AG04449 (cell line): ENCODE measurements around the gene CPEB4.

Experiments used
- CTCF ChIA-PET: fragments of 350-600 bp; formaldehyde crosslinking; extraction: SDS; loops from one replicate; lab custom pipeline; 2021; ENCODE audit warnings: antibody characterized with exemption; lab: Yijun Ruan, JAX
- POLR2A ChIA-PET: fragments of 400-600, 350-600 bp; formaldehyde crosslinking; extraction: SDS; loops from one replicate; lab custom pipeline; 2020; ENCODE audit warnings: antibody characterized with exemption, inconsistent platforms; lab: Yijun Ruan, JAX
- DNase-seq: peaks from one replicate; pipeline ENCODE4 v3.0.0-alpha.2; 2010; ENCODE audit warnings: low read depth, low spot score
- H3K4me3 ChIP-seq: 2 replicates; pipeline ENCODE4 v1.5.1; 2011; ENCODE audit warnings: low read depth, mild to moderate bottlenecking, control low read depth, low read length
- TF ChIP-seq, protein P1 (sequence below): IDR thresholded peaks from one replicate; pipeline ENCODE4 v1.5.1; 2011; ENCODE audit warnings: mild to moderate bottlenecking, moderate library complexity, low read length, control low read depth, inconsistent platforms; ENCODE audit not compliant: insufficient read depth; ENCODE audit errors: missing control alignments

CPEB4 gene

DNA sequence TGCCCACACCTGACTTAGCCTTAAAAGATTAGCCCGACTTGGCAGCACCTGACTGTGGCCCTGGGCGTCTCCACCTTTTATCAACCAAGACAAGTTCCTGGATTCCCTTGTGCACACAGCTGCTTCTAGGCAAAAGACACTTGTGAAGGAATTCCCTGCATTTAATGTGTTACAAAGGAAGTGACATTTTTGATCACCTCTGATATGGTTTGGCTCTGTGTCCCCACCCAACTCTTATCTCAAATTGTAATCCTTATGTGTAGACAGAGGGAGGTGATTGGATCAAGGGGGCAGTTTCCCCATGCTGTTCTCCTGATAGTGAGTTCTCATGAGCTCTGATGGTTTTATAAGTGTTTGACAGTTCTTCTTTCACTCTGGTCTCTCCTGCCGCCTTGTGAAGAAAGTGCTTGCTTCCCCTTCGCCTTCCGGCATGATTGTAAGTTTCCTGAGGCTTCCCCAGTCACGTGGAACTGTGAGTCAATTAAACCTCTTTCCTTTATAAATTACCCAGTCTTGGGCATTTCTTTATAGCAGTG lies 2.6 kb upstream of the CPEB4 start:
- TF ChIP-seq, protein P1, sequence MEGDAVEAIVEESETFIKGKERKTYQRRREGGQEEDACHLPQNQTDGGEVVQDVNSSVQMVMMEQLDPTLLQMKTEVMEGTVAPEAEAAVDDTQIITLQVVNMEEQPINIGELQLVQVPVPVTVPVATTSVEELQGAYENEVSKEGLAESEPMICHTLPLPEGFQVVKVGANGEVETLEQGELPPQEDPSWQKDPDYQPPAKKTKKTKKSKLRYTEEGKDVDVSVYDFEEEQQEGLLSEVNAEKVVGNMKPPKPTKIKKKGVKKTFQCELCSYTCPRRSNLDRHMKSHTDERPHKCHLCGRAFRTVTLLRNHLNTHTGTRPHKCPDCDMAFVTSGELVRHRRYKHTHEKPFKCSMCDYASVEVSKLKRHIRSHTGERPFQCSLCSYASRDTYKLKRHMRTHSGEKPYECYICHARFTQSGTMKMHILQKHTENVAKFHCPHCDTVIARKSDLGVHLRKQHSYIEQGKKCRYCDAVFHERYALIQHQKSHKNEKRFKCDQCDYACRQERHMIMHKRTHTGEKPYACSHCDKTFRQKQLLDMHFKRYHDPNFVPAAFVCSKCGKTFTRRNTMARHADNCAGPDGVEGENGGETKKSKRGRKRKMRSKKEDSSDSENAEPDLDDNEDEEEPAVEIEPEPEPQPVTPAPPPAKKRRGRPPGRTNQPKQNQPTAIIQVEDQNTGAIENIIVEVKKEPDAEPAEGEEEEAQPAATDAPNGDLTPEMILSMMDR = no peak
- no peak overlapping the region for H3K4me3 ChIP-seq
- POLR2A ChIA-PET = no interaction called here
- no peak for DNase-seq
- CTCF ChIA-PET = interaction anchor here (1.0 to 1.9 kb wide), 2 partner anchors 9 to 88 kb away, joined by 3 to 7 read pairs; no protein-coding TSS in a partner anchor

DNA sequence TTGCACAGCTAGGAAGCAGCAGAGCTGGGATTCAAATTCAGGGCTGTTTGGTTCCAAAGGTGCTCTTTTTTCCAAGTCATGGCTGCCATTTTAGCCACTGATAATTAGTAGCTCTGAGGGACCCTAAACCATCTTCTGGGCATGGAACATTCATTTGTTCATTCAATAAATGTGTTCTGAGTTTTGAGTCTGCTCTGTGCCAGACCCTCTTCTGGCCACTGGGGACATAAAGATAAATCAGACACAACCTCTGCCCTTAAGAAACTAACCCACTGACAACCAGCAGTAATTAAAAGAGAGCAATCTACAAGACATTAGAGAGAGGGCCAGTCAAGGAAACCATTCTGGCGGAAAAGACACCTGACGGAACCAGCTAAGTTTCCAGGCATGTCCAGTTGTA lies 2.0 kb upstream of the CPEB4 start:
- H3K4me3 ChIP-seq = no peak overlapping the region
- TF ChIP-seq, protein P1 = no peak
- DNase-seq = no peak
- CTCF ChIA-PET = interaction anchor here (1.8 kb wide), 1 partner anchor 270 kb away, joined by 5 read pairs; the partner anchor contains the start of gene BOD1
- POLR2A ChIA-PET = no interaction called here

DNA sequence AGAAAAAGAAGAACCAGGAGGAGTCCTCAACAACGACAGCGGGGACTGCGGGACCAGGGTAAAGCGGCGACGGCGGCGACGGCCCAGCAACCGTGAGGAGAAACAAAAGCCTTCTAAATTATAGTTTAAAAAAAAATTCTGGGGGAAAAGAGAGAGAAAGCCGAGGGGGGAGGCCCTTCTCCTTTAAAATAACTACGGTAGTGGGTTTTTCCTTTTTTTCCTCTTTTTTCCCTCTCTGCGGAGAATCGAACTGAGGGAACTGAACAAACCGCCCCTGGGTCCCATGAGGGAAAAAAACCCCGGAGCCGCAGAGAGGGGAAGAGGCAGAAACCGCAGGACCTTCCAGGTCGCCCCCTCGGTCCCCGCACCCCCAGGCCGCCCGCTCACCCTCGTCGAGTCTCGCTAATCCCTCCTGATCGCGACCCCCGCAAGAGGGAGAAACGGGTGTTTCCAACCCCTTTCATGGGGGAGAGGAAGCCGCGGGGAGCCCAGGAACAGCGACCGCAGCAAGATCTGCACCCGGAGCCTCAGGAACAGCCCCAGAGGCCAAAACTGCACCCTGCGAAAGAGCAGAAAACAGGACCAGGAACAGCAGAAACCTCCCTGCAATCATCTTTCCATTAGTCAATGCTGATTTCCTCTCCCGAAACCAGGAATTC lies 453 bp downstream of the CPEB4 start:
- peak overlapping the region; percentile 62 for H3K4me3 ChIP-seq
- no peak for DNase-seq
- ChIA-PET POLR2A (interaction anchor here (0.7 to 1.2 kb wide), 7 partner anchors 8 to 190 kb away, joined by 3 to 6 read pairs (median 5); no protein-coding TSS in a partner anchor), CTCF (interaction anchor here (0.7 to 2.9 kb wide), 6 partner anchors 36 to 273 kb away, joined by 3 to 15 read pairs (median 6); no protein-coding TSS in a partner anchor)
- TF ChIP-seq, protein P1 = no peak

DNA sequence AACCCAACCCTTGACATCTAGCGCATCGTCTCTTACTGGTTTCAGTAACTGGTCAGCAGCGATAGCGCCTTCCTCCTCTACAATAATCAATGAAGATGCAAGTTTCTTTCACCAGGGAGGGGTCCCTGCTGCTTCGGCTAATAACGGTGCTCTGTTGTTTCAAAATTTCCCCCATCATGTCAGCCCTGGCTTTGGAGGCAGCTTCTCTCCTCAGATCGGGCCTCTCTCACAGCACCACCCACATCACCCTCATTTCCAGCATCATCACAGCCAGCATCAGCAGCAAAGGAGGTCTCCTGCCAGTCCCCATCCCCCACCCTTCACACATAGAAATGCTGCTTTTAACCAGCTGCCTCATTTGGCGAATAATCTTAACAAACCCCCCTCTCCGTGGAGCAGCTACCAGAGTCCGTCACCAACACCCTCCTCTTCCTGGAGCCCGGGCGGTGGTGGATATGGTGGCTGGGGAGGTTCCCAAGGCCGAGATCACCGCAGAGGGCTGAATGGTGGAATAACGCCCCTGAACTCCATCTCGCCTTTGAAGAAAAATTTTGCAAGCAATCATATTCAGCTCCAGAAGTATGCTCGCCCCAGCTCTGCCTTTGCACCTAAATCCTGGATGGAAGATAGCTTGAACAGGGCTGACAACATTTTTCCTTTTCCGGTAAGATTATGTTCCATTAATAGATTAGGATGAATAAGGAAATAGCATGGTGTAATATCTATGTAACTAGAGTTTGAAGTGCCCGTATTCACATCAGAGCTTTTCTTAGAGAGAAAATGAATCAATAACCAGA lies 2.2 kb downstream of the CPEB4 start:
- no peak for DNase-seq
- POLR2A ChIA-PET = interaction anchor here (0.6 to 1.5 kb wide), 5 partner anchors 10 to 79 kb away, joined by 3 read pairs; no protein-coding TSS in a partner anchor
- CTCF ChIA-PET = interaction anchor here (0.6 to 2.9 kb wide), 9 partner anchors 9 to 272 kb away, joined by 3 to 15 read pairs (median 3); no protein-coding TSS in a partner anchor
- peak overlapping the region; percentile 62 for H3K4me3 ChIP-seq
- TF ChIP-seq, protein P1 = no peak

DNA sequence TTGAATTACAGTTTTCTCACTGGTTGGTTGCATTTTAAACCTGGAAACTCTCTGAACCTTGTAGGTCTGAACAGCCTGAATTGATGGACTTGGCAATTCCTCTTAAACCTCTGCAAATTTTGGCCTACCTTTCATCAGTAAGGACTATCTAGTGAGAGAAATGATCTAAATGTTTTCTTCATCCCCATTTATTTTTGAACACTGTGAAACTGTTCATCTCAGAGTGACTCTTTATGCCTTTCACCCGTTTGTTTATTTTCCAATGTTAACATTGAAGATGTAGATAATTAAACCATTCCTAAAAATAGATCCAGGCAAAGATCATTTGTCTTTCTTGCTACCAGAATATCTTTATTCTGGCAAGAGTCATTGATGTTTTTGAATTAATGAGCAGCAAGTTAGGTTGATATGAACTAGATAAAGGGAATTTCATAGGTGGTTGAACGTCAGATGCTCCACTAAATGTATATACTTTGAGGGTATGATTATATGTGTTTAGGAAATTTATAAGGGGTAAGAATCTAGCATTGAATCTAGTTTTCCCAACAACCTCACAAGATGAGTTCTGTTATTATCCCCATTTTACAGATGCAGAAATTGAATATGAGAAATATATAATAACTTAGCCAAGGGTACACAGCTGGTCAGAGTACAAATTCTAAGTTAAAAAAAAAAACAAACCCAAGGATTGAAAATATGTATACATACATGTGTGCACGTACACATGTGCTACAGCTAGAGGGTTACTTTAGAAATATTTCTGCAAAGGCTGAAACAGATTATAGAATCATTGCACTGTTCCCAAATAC lies 3.4 kb downstream of the CPEB4 start:
- CTCF ChIA-PET = interaction anchor here (0.6 to 2.9 kb wide), 6 partner anchors 8 to 273 kb away, joined by 3 to 15 read pairs (median 4); no protein-coding TSS in a partner anchor
- H3K4me3 ChIP-seq = peak overlapping the region; percentile 62
- DNase-seq = no peak
- TF ChIP-seq, protein P1 = no peak
- POLR2A ChIA-PET = interaction anchor here (1.5 kb wide), 1 partner anchor 11 kb away, joined by 3 read pairs; no protein-coding TSS in a partner anchor
